Osteoblast (primary cell): ENCODE results near the gene DCAF6. TPM values are rescaled to one million over a fixed set of nuclear protein-coding genes. Genes with fewer than 3 reads are reported as not detected.

Experiments used
- DNase-seq: peaks from one replicate; pipeline ENCODE4 v3.0.0; 2011; ENCODE audit warnings: low spot score, mixed read lengths; ENCODE audit not compliant: insufficient read length; ENCODE audit errors: missing footprints
- H2AFZ ChIP-seq: 2 replicates; pipeline ENCODE4 v1.6.0; 2011; ENCODE audit warnings: mild to moderate bottlenecking, low read length
- H3K27ac ChIP-seq: 2 replicates; pipeline ENCODE4 v1.5.1; 2011; ENCODE audit warnings: mild to moderate bottlenecking, low read depth, low read length, moderate library complexity
- H3K27me3 ChIP-seq: 2 replicates; pipeline ENCODE4 v1.6.0; 2012; ENCODE audit warnings: mild to moderate bottlenecking, control low read depth, inconsistent platforms, low read length, moderate library complexity; ENCODE audit not compliant: insufficient read depth
- H3K36me3 ChIP-seq: 2 replicates; pipeline ENCODE4 v1.5.1; 2011; ENCODE audit warnings: mild to moderate bottlenecking, low read length, control low read depth, moderate library complexity; ENCODE audit not compliant: insufficient read depth
- H3K4me1 ChIP-seq: 2 replicates; pipeline ENCODE4 v1.5.1; 2011; ENCODE audit warnings: mild to moderate bottlenecking, low read length, control low read depth, moderate library complexity; ENCODE audit not compliant: insufficient read depth
- H3K4me2 ChIP-seq: 2 replicates; pipeline ENCODE4 v1.6.0; 2011; ENCODE audit warnings: mild to moderate bottlenecking, low read length; ENCODE audit not compliant: insufficient read depth
- H3K4me3 ChIP-seq: fragments of 200-600 bp; sonication (generic); 3 replicates; pipeline ENCODE4 v1.5.1; 2012; ENCODE audit warnings: mild to moderate bottlenecking, low read length, inconsistent platforms; ENCODE audit not compliant: insufficient read depth
- H3K79me2 ChIP-seq: 2 replicates; pipeline ENCODE4 v1.6.0; 2012; ENCODE audit warnings: mild to moderate bottlenecking, low read length, control low read depth, inconsistent platforms; ENCODE audit not compliant: insufficient read depth
- H3K9me3 ChIP-seq: 2 replicates; pipeline ENCODE4 v1.5.1; 2011; ENCODE audit warnings: low read depth, low read length, control low read depth
- H4K20me1 ChIP-seq: 2 replicates; pipeline ENCODE4 v1.6.0; 2012; ENCODE audit warnings: mild to moderate bottlenecking, low read length, control low read depth; ENCODE audit not compliant: insufficient read depth
- total RNA-seq: library from RNA; depleted of rRNA; stranded (reverse); fragments of >200 nt; gene quantifications from 2 replicates; pipeline ENCODE4 v1.2.3, GENCODE V29; 2012
- TF ChIP-seq, protein P1 (sequence below): IDR thresholded peaks from 2 replicates; pipeline ENCODE4 v1.5.1; 2011; ENCODE audit warnings: mild to moderate bottlenecking, low read depth, low read length, moderate library complexity; ENCODE audit errors: extremely low read depth

Gene DCAF6
- total RNA-seq, 1 donor = 91.6 TPM

DNA sequence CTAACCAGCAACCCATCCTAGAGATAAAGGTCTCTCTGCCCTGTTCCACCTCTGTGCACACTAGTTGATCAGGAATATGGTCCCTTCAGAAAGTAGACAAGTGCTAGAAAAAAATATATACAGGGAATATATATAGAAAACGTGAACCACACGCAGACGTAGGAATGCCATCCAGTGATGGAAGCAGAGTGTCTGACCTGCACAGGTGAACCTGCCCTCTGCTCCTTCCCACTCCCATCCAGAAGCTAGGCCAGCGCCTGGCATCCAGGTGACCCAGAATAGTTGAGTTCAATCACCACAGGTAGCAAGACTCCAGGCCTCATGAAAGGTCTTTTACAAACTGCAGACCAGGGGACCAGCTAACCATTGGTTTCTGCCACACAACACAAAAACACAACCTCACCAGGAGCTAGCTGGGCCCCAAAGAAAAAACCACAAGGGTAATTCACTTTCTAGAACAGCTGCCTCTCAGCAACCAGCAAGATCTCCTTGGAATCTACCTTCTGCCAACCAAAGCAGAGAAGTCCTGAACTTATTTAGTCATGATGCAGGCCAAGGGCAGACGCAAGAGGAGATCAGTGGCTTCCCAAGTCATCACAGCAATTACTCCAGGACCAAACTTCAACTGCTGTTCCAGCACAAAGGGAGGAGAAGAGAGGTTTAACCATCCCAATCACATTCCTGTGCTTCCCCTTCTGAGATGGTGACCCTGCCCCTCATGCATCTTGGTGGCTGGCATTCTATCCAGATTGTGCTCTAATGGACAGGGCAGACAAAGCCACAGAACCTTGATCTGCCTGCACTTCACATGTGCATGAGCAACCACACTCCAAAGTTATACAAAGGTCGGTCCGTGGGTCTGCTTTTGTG lies 147.2 kb downstream of the DCAF6 start:
- H3K4me1 ChIP-seq = peaks cover 45% of the 10 kb centered on the region
- TF ChIP-seq, protein P1, sequence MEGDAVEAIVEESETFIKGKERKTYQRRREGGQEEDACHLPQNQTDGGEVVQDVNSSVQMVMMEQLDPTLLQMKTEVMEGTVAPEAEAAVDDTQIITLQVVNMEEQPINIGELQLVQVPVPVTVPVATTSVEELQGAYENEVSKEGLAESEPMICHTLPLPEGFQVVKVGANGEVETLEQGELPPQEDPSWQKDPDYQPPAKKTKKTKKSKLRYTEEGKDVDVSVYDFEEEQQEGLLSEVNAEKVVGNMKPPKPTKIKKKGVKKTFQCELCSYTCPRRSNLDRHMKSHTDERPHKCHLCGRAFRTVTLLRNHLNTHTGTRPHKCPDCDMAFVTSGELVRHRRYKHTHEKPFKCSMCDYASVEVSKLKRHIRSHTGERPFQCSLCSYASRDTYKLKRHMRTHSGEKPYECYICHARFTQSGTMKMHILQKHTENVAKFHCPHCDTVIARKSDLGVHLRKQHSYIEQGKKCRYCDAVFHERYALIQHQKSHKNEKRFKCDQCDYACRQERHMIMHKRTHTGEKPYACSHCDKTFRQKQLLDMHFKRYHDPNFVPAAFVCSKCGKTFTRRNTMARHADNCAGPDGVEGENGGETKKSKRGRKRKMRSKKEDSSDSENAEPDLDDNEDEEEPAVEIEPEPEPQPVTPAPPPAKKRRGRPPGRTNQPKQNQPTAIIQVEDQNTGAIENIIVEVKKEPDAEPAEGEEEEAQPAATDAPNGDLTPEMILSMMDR = no peak
- DNase-seq = no peak

DNA sequence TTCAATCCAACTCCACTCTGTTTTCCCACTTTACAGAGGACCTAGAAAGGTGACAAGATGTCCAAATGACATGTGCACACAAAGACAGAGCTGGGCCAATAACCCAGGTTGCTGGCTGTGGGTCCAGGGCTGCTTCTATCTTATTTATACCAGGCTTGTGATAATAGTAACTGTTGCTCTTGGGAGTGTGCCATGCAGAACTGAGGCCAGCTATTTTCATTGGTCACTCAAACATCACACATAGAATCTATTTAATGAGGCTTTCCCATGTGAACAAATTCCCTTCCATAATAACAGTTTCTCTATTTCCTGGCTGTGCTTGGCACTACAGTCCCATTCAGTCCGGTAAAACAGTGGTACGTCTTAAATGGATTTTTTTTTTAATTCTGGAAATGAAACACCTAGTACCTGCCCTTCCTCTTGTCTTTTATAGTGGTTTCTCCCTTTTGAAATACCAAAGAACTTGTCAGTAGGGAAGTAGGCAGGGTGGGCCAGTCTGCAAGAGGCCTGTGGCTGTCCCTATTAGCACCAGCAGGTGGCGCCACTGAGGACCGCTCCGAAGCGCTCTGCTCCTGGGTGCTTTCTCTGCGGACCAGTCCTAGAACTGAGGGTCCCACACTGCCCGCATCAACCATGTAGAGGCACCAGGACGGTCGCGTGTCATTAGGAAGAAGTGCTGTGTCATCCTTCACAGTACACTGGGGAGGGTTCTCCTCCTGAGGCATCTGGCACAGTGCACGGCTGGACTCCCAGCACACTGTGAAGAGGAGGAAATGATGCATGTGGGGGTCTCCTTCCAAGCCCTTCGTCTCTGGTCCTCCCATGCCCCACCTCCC lies 148.1 kb downstream of the DCAF6 start:
- H3K27ac ChIP-seq = no peak overlapping the region
- peak overlapping the region; percentile 38 for H3K4me2 ChIP-seq
- H3K36me3 ChIP-seq = no peaks in the 10 kb centered on the region
- no peaks in the 10 kb centered on the region for H3K27me3 ChIP-seq
- no peak overlapping the region for H3K4me3 ChIP-seq
- H3K9me3 ChIP-seq = no peaks in the 10 kb centered on the region
- no peak overlapping the region for H2AFZ ChIP-seq
- H3K79me2 ChIP-seq = no peaks in the 10 kb centered on the region
- peaks cover 9% of the 10 kb centered on the region for H4K20me1 ChIP-seq
- H3K4me1 ChIP-seq = peaks cover 47% of the 10 kb centered on the region
- TF ChIP-seq, protein P1 = peak; percentile 93
- peak; percentile 92 for DNase-seq

More for the DNA sequence above, 147.2 kb downstream of the DCAF6 start:
- no peak overlapping the region for H3K27ac ChIP-seq
- H3K4me3 ChIP-seq = no peak overlapping the region
- no peak overlapping the region for H3K4me2 ChIP-seq
- no peaks in the 10 kb centered on the region for H3K36me3 ChIP-seq
- no peak overlapping the region for H2AFZ ChIP-seq
- H3K27me3 ChIP-seq = no peaks in the 10 kb centered on the region
- H3K9me3 ChIP-seq = no peaks in the 10 kb centered on the region
- peaks cover 9% of the 10 kb centered on the region for H4K20me1 ChIP-seq
- H3K79me2 ChIP-seq = no peaks in the 10 kb centered on the region

DNA sequence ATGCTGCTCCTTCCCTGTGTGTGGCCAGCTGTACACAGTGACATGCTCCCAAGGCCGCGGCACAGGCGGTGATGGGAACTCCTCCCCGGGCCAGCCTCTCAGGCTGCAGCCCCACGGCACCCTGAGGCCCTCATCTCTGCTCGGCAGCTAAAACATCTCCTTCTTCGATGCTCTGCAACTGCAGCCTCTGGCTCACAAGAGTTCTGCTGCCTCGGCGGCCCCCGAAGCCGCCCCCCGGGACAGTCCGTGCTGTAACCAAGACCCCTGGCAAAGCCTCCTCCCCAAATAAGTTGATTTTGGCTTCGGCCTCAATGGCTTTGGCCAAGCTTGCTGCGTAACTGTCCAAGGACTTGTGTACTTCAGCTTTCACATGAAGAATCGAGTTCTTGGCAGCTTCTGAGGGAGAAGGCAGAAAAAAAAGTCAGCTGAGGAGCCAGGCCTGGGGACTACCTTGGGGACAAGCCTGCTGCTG lies 149.0 kb downstream of the DCAF6 start:
- no peaks in the 10 kb centered on the region for H3K9me3 ChIP-seq
- no peak overlapping the region for H3K27ac ChIP-seq
- H3K4me3 ChIP-seq = no peak overlapping the region
- H2AFZ ChIP-seq = no peak overlapping the region
- H3K36me3 ChIP-seq = no peaks in the 10 kb centered on the region
- H3K4me1 ChIP-seq = peaks cover 38% of the 10 kb centered on the region
- H3K4me2 ChIP-seq = peak overlapping the region; percentile 38
- TF ChIP-seq, protein P1 = no peak
- DNase-seq = no peak
- H3K27me3 ChIP-seq = no peaks in the 10 kb centered on the region
- H3K79me2 ChIP-seq = no peaks in the 10 kb centered on the region
- H4K20me1 ChIP-seq = peaks cover 6% of the 10 kb centered on the region
